ENCODE measurements around the gene CNKSR3. TPM values are rescaled to one million over a fixed set of nuclear protein-coding genes. Genes with fewer than 3 reads are reported as not detected.
"Not testable (repeated sequence)": the region's sequence is repeated elsewhere in the genome, so short reads cannot be mapped to it uniquely, and the experiment has no call there.

CNKSR3 gene
- total RNA-seq, 1 experiment from 2014 or later, result 5.6 TPM

- Histone ChIP-seq H3K14ac (ENCODE audit: insufficient read depth, low read length) (no peak overlapping the region), H3K23me2 (ENCODE audit: insufficient read length, low read depth, low read length, poor library complexity, severe bottlenecking) (no peaks in the 10 kb centered on the region), H4K91ac (ENCODE audit: insufficient read length, low read depth, low read length) (no peak overlapping the region), H3K4ac (ENCODE audit: low read depth, low read length) (no peak overlapping the region), H3T11ph (ENCODE audit: low read length) (no peak overlapping the region), H3K79me2 (ENCODE audit: insufficient read depth, low read length) (no peaks in the 10 kb centered on the region), H4K5ac (ENCODE audit: insufficient read length, low read depth, low read length) (no peak overlapping the region), H2BK5ac (ENCODE audit: insufficient read length, low read length) (no peak overlapping the region), H4K20me1 (ENCODE audit: control insufficient read depth, insufficient read depth, insufficient read length) (no peaks in the 10 kb centered on the region), H3K9me3 (ENCODE audit: control insufficient read depth, low read depth, low read length) (no peaks in the 10 kb centered on the region), H2AFZ (ENCODE audit: low read length) (no peak overlapping the region), H4K8ac (replicated peaks; ENCODE audit: insufficient read length, low read depth, low read length) (no peak overlapping the region), H3K18ac (ENCODE audit: insufficient read length, low read depth, low read length) (no peak overlapping the region), H3K23ac (ENCODE audit: insufficient read length, low read depth, low read length) (no peak overlapping the region), H3K4me1 (ENCODE audit: insufficient read depth, low read length) (peaks cover 2% of the 10 kb centered on the region; the same call in 1 of the 2 replicates), H3K79me1 (ENCODE audit: insufficient read depth, low read depth, low read length, poor library complexity, severe bottlenecking) (no peaks in the 10 kb centered on the region), H3K27ac (ENCODE audit: insufficient read length, low read depth, low read length) (no peak overlapping the region), H3K56ac (ENCODE audit: insufficient read length, low read depth, low read length) (no peak overlapping the region), H2BK120ac (ENCODE audit: low read depth, low read length, poor library complexity, severe bottlenecking) (no peak overlapping the region), H3K9ac (ENCODE audit: extremely low read depth, insufficient read length, low read length) (no peak overlapping the region), H2BK15ac (ENCODE audit: low read depth, low read length) (no peak overlapping the region), H2BK20ac (ENCODE audit: low read depth, low read length, poor library complexity, severe bottlenecking) (no peak overlapping the region), H2BK12ac (ENCODE audit: insufficient read length, low read depth, low read length) (no peak overlapping the region), H3K4me2 (ENCODE audit: insufficient read depth, insufficient read length, low read length) (no peak overlapping the region), H2AK5ac (ENCODE audit: insufficient read length, low read length) (no peak overlapping the region), H3K27me3 (ENCODE audit: insufficient read depth, low read length) (no peaks in the 10 kb centered on the region)
- H3K27me3 Mint-ChIP-seq (ENCODE audit: low read depth), result peaks cover 13% of the 10 kb centered on the region
- no peak overlapping the region for H3K4me3 Mint-ChIP-seq
- H3K36me3 Mint-ChIP-seq (ENCODE audit: insufficient read depth in 1 of 3, low read depth in 3 of 3), result no peaks in the 10 kb centered on the region
- no peak for DNase-seq
- TF ChIP-seq CTCF (conservative IDR thresholded peaks at IDR 0.05), result no peak
- no peak overlapping the region for H3K27ac Mint-ChIP-seq
- peaks cover 30 to 40% of the 10 kb centered on the region in 2 experiments for H3K4me1 Mint-ChIP-seq
- no peaks in the 10 kb centered on the region for H3K9me3 Mint-ChIP-seq
- no CpG with 5 or more reads among the region's 7 CpGs for whole genome bisulfite sequencing (ENCODE audit: extremely low coverage, insufficient read length, low lambda C conversion rate)
Observed at GRCh38 chr6:154515826-154516225, 5.3 kb upstream of the CNKSR3 start.

GRCh38 chr6:154515076-154515475, 4.6 kb upstream of the CNKSR3 start:
- H3K4me2 ChIP-seq (ENCODE audit: insufficient read depth, insufficient read length, low read length); H3K14ac ChIP-seq (ENCODE audit: insufficient read depth, low read length); H2BK15ac ChIP-seq (ENCODE audit: low read depth, low read length); H3K9ac ChIP-seq (ENCODE audit: extremely low read depth, insufficient read length, low read length); H2AK5ac ChIP-seq (ENCODE audit: insufficient read length, low read length); H3K27me3 ChIP-seq (ENCODE audit: insufficient read depth, low read length); H3K36me3 Mint-ChIP-seq (ENCODE audit: insufficient read depth in 1 of 3, low read depth in 3 of 3); H4K8ac ChIP-seq (replicated peaks; ENCODE audit: insufficient read length, low read depth, low read length); H3K27ac Mint-ChIP-seq; H3K4me3 Mint-ChIP-seq; H4K91ac ChIP-seq (ENCODE audit: insufficient read length, low read depth, low read length); H3K27ac ChIP-seq (ENCODE audit: insufficient read length, low read depth, low read length); H2BK120ac ChIP-seq (ENCODE audit: low read depth, low read length, poor library complexity, severe bottlenecking); H4K5ac ChIP-seq (ENCODE audit: insufficient read length, low read depth, low read length); H3K4ac ChIP-seq (ENCODE audit: low read depth, low read length); H3K23ac ChIP-seq (ENCODE audit: insufficient read length, low read depth, low read length); H2BK12ac ChIP-seq (ENCODE audit: insufficient read length, low read depth, low read length); H3T11ph ChIP-seq (ENCODE audit: low read length); H3K79me1 ChIP-seq (ENCODE audit: insufficient read depth, low read depth, low read length, poor library complexity, severe bottlenecking); H2BK20ac ChIP-seq (ENCODE audit: low read depth, low read length, poor library complexity, severe bottlenecking); H4K20me1 ChIP-seq (ENCODE audit: control insufficient read depth, insufficient read depth, insufficient read length); H3K18ac ChIP-seq (ENCODE audit: insufficient read length, low read depth, low read length); H3K23me2 ChIP-seq (ENCODE audit: insufficient read length, low read depth, low read length, poor library complexity, severe bottlenecking); H3K9me3 Mint-ChIP-seq; H3K9me3 ChIP-seq (ENCODE audit: control insufficient read depth, low read depth, low read length); H2BK5ac ChIP-seq (ENCODE audit: insufficient read length, low read length); DNase-seq; H3K79me2 ChIP-seq (ENCODE audit: insufficient read depth, low read length); H3K56ac ChIP-seq (ENCODE audit: insufficient read length, low read depth, low read length); H3K4me1 ChIP-seq (ENCODE audit: insufficient read depth, low read length); H2AFZ ChIP-seq (ENCODE audit: low read length): not testable (repeated sequence)
- WGBS (ENCODE audit: extremely low coverage, insufficient read length, low lambda C conversion rate), result no CpG with 5 or more reads among the region's 3 CpGs
- Mint-ChIP-seq H3K27me3 (ENCODE audit: low read depth) (peaks cover 13% of the 10 kb centered on the region), H3K4me1 (peaks cover 30 to 40% of the 10 kb centered on the region in 2 experiments)

Data from H9 (cell line).